SK-N-SH (cell line): ENCODE results near the gene ZFC3H1. TPM values are rescaled to one million over a fixed set of nuclear protein-coding genes. Genes with fewer than 3 reads are reported as not detected.

ENCODE experiments used
- CTCF ChIA-PET: fragments of 300-600, 350-600 bp; formaldehyde crosslinking; extraction: SDS; loops from one replicate; lab custom pipeline; 2021; lab: Yijun Ruan, JAX
- POLR2A ChIA-PET: fragments of 350-600 bp; sonication (Branson Sonifier 250); formaldehyde crosslinking; extraction: SDS; loops from one replicate; lab custom pipeline; 2020; ENCODE audit warnings: antibody characterized with exemption, inconsistent platforms; lab: Yijun Ruan, JAX
- DNase-seq: peaks from one replicate; pipeline ENCODE4 v3.0.0; 2012
- H2AFZ ChIP-seq: fragments of 200-600 bp; sonication (generic); 2 replicates; pipeline ENCODE4 v1.8.1; 2016; ENCODE audit warnings: antibody characterized with exemption, mild to moderate bottlenecking, low read depth
- H3F3A ChIP-seq: fragments of 200-600 bp; sonication (generic); replicated peaks from 2 replicates; pipeline ENCODE3; 2016; ENCODE audit warnings: antibody characterized with exemption, mild to moderate bottlenecking; ENCODE audit not compliant: insufficient read depth
- H3K27ac ChIP-seq, 2 experiments: fragments of 200-500 bp in 1 of 2; fragments of 200-600 bp in 1 of 2; sonication (Bioruptor generic) in 1 of 2; sonication (generic), shearing (Covaris generic) in 1 of 2; 2 replicates each; pipeline versions ENCODE4 v1.5.1 to v1.6.1; 2014 to 2016; ENCODE audit warnings: low read depth in 2 of 2, inconsistent platforms in 1 of 2, low read length in 1 of 2, mild to moderate bottlenecking in 1 of 2, mixed read lengths in 1 of 2
- H3K27me3 ChIP-seq: fragments of 200-600 bp; sonication (generic), shearing (Covaris generic); 2 replicates; pipeline ENCODE4 v1.6.1; 2016; ENCODE audit warnings: mixed run types; ENCODE audit not compliant: insufficient read depth
- H3K36me3 ChIP-seq, 2 experiments: fragments of 200-500 bp in 1 of 2; fragments of 200-600 bp in 1 of 2; sonication (Bioruptor generic) in 1 of 2; sonication (generic) in 1 of 2; replicated peaks in 1 of 2; 2 replicates each; pipeline versions ENCODE3 to v1.5.1; 2014 to 2016; ENCODE audit warnings: low read length in 1 of 2, mild to moderate bottlenecking in 1 of 2; ENCODE audit not compliant: insufficient read depth in 2 of 2, control insufficient read depth in 1 of 2
- H3K4me1 ChIP-seq, 2 experiments: fragments of 200-500 bp in 1 of 2; fragments of 200-600 bp in 1 of 2; sonication (Bioruptor generic) in 1 of 2; sonication (generic), shearing (Covaris generic) in 1 of 2; 2 replicates each; pipeline versions ENCODE4 v1.5.1 to v1.6.1; 2014 to 2016; ENCODE audit warnings: low read depth in 1 of 2, low read length in 1 of 2, mixed run types in 1 of 2; ENCODE audit not compliant: insufficient read depth in 2 of 2, control insufficient read depth in 1 of 2
- H3K4me2 ChIP-seq: fragments of 200-600 bp; sonication (generic), shearing (Covaris generic); 2 replicates; pipeline ENCODE4 v1.6.1; 2017; ENCODE audit warnings: mixed run types
- H3K4me3 ChIP-seq, 2 experiments: fragments of 200-500 bp in 1 of 2; fragments of 200-600 bp in 1 of 2; sonication (Bioruptor generic) in 1 of 2; sonication (generic), shearing (Covaris generic) in 1 of 2; 2 replicates each; pipeline versions ENCODE4 v1.5.1 to v1.8.1; 2014 to 2016; ENCODE audit warnings: low read depth in 2 of 2, inconsistent platforms in 1 of 2, low read length in 1 of 2, mild to moderate bottlenecking in 1 of 2, mixed read lengths in 1 of 2, moderate library complexity in 1 of 2
- H3K79me2 ChIP-seq: fragments of 200-600 bp; sonication (generic); 2 replicates; pipeline ENCODE4 v1.8.1; 2017; ENCODE audit warnings: mild to moderate bottlenecking; ENCODE audit not compliant: insufficient read depth
- H3K9ac ChIP-seq: fragments of 200-600 bp; sonication (generic); 2 replicates; pipeline ENCODE4 v1.6.1; 2017; ENCODE audit warnings: mixed run types
- H3K9me2 ChIP-seq: fragments of 200-600 bp; sonication (generic); 2 replicates; pipeline ENCODE4 v1.6.1; 2017; ENCODE audit warnings: mixed run types
- H3K9me3 ChIP-seq: fragments of 200-600 bp; sonication (generic); 2 replicates; pipeline ENCODE4 v1.6.1; 2017; ENCODE audit warnings: mixed run types, mild to moderate bottlenecking, moderate library complexity
- H4K20me1 ChIP-seq: fragments of 200-600 bp; sonication (generic); 2 replicates; pipeline ENCODE4 v1.6.1; 2017; ENCODE audit warnings: mild to moderate bottlenecking, mixed run types; ENCODE audit not compliant: insufficient read depth
- CTCF ChIP-seq: fragments of 200-600 bp; sonication (generic); IDR thresholded peaks from 2 replicates; pipeline ENCODE4 v1.6.1; 2017; ENCODE audit warnings: antibody characterized with exemption, mild to moderate bottlenecking, moderate library complexity
- ELF1 ChIP-seq: IDR thresholded peaks from 2 replicates; pipeline ENCODE4 v1.4.0; 2012
- EP300 ChIP-seq, 2 experiments: IDR thresholded peaks; 2 replicates each; pipeline versions ENCODE4 v1.4.0 to v1.6.1; 2012; ENCODE audit warnings: borderline replicate concordance in 1 of 2, low read depth in 1 of 2, low read length in 1 of 2
- EZH2phosphoT487 ChIP-seq: fragments of 200-600 bp; sonication (generic); IDR thresholded peaks from 2 replicates; pipeline ENCODE4 v1.6.1; 2017; ENCODE audit warnings: low read depth, mixed run types, mild to moderate bottlenecking, antibody characterized with exemption, moderate library complexity, borderline replicate concordance
- FOXM1 ChIP-seq: IDR thresholded peaks from 2 replicates; pipeline ENCODE4 v1.4.0; 2012; ENCODE audit warnings: low read depth, mild to moderate bottlenecking
- IRF3 ChIP-seq: fragments of 150-350 bp; IDR thresholded peaks from 2 replicates; pipeline ENCODE4 v1.6.1; 2016; ENCODE audit warnings: mild to moderate bottlenecking, low read depth, low read length
- JUND ChIP-seq: IDR thresholded peaks from 2 replicates; pipeline ENCODE4 v1.4.0; 2012
- MXI1 ChIP-seq: IDR thresholded peaks from 2 replicates; pipeline ENCODE4 v1.6.1; 2012; ENCODE audit warnings: mild to moderate bottlenecking, low read depth, low read length, improper control_type of control experiment
- PBX3 ChIP-seq: IDR thresholded peaks from 2 replicates; pipeline ENCODE4; 2012
- RAD21 ChIP-seq: IDR thresholded peaks from 2 replicates; pipeline ENCODE4 v1.6.1; 2012; ENCODE audit warnings: mild to moderate bottlenecking, low read length
- SIN3A ChIP-seq: IDR thresholded peaks from 2 replicates; pipeline ENCODE4 v1.6.1; 2012; ENCODE audit warnings: low read depth, mild to moderate bottlenecking, low read length, moderate library complexity, borderline replicate concordance
- TCF12 ChIP-seq: IDR thresholded peaks from 2 replicates; pipeline ENCODE4 v1.4.0; 2012
- TEAD4 ChIP-seq: IDR thresholded peaks from 2 replicates; pipeline ENCODE4 v1.4.0; 2012; ENCODE audit warnings: mild to moderate bottlenecking, borderline replicate concordance; ENCODE audit not compliant: insufficient read depth
- USF1 ChIP-seq: IDR thresholded peaks from 2 replicates; pipeline ENCODE4 v1.4.0; 2012; ENCODE audit warnings: low read depth, borderline replicate concordance
- ZBTB33 ChIP-seq: IDR thresholded peaks from 2 replicates; pipeline ENCODE4 v1.4.0; 2012; ENCODE audit warnings: low read depth, borderline replicate concordance
- WGBS: methylation state at CpG from one replicate; pipeline ENCODE4 v1.1.6; 2017; ENCODE audit warnings: low lambda C conversion rate; 5-methylcytosine and 5-hydroxymethylcytosine counted together
- polyA plus RNA-seq, 3 experiments: library from polyadenylated mRNA; depleted of rRNA; stranded (reverse); fragments of >200 nt; gene quantifications; 2 replicates each; pipeline ENCODE4 v1.2.3, GENCODE V29; 2012

ZFC3H1 gene
- polyA plus RNA-seq, 1 of the 3 experiments (the other 2 are of a cell fraction): 19.1 TPM

- Histone ChIP-seq H3K27me3 (no peaks in the 10 kb centered on the region), H4K20me1 (no peaks in the 10 kb centered on the region; the same call in 1 of the 2 replicates), H3K9ac (no peak overlapping the region), H3K79me2 (peaks cover 33% of the 10 kb centered on the region; the same call in 1 of the 2 replicates), H3K4me2 (no peak overlapping the region), H3F3A (peaks cover 34% of the 10 kb centered on the region), H3K9me2 (no peaks in the 10 kb centered on the region), H3K4me1 (peaks cover 0 to 17% of the 10 kb centered on the region in 2 experiments; a peak in 2 of 4 replicates), H3K27ac (peak overlapping the region; percentile 58 to 77), H3K36me3 (peaks cover 95 to 97% of the 10 kb centered on the region in 2 experiments), H2AFZ (no peak overlapping the region)
- no peak for DNase-seq
- WGBS: 94% methylated on average over 2 of the region's 2 CpGs
- CTCF ChIA-PET: interaction anchor here (0.6 to 4.1 kb wide), 8 partner anchors 9 to 246 kb away, joined by 3 to 17 read pairs (median 4); no protein-coding TSS in a partner anchor
- TF ChIP-seq ELF1: no peak
- no peak for TF ChIP-seq MXI1
- TF ChIP-seq, all 33 proteins: peak for 0
- POLR2A ChIA-PET: no interaction called here
- H3K4me3 ChIP-seq: no peak overlapping the region
- no peaks in the 10 kb centered on the region for H3K9me3 ChIP-seq
Observed at GRCh38 chr12:71627438-71628002, 36.1 kb downstream of the ZFC3H1 start.

- Histone ChIP-seq H3K4me1 (peaks cover 0 to 17% of the 10 kb centered on the region in 2 experiments; a peak in 2 of 4 replicates), H3K27ac (peak overlapping the region in 1 of 2 experiments; percentile 77), H3K4me3 (no peak overlapping the region), H3K27me3 (no peaks in the 10 kb centered on the region), H3K9me3 (no peaks in the 10 kb centered on the region), H3F3A (peaks cover 34% of the 10 kb centered on the region), H3K9ac (no peak overlapping the region), H3K4me2 (peak overlapping the region; percentile 8; the same call in 1 of the 2 replicates), H3K79me2 (peaks cover 37% of the 10 kb centered on the region), H3K36me3 (peaks cover 95 to 97% of the 10 kb centered on the region in 2 experiments), H2AFZ (no peak overlapping the region), H4K20me1 (no peaks in the 10 kb centered on the region; the same call in 1 of the 2 replicates), H3K9me2 (no peaks in the 10 kb centered on the region)
- ChIA-PET CTCF (interaction anchor here (1.1 to 4.1 kb wide), 5 partner anchors 10 to 211 kb away, joined by 4 to 17 read pairs (median 6); no protein-coding TSS in a partner anchor), POLR2A (no interaction called here)
- DNase-seq: no peak
- 60% methylated on average over 3 of the region's 3 CpGs for WGBS
- TF ChIP-seq USF1 (no peak), ZBTB33 (no peak), PBX3 (peak; percentile 47), ELF1 (no peak), RAD21 (no peak), IRF3 (no peak), FOXM1 (no peak), SIN3A (no peak), EP300 (IDR thresholded peaks at IDR 0.05; ENCODE audit: borderline replicate concordance in 1 of 2, low read depth in 1 of 2, low read length in 1 of 2) (0 out of 4 replicates have a peak, but pooled peaks of 1 of the 2 experiments have one; percentile 5), EZH2phosphoT487 (no peak), CTCF (no peak), TCF12 (peak; percentile 20; the same call in 1 of the 2 replicates), JUND (peak; percentile 26; the same call in 1 of the 2 replicates), TEAD4 (no peak)
Observed at GRCh38 chr12:71626768-71627167, 36.9 kb downstream of the ZFC3H1 start.
